Tibial nerve (tissue), 4 donors: ENCODE measurements around the gene RIMS3.

Source experiments
- CTCF ChIP-seq, 5 experiments: fragments of 200-600 bp in 3 of 5; fragments of 450-650 bp in 2 of 5; sonication (generic) in 3 of 5; IDR thresholded peaks; one replicate each; pipeline ENCODE4 v1.5.1; 2016 to 2019; ENCODE audit warnings: antibody characterized with exemption in 5 of 5, mild to moderate bottlenecking in 3 of 5, moderate library complexity in 2 of 5
- EP300 ChIP-seq, 2 donors: sonication (generic); formaldehyde crosslinking; IDR thresholded peaks; one replicate each; pipeline ENCODE4 v1.6.1; 2017; ENCODE audit warnings: antibody characterized with exemption in 2 of 2, mild to moderate bottlenecking in 1 of 2
- POLR2A ChIP-seq, 2 donors: fragments of 450-650 bp; IDR thresholded peaks; one replicate each; pipeline ENCODE4 v1.6.1; 2017; ENCODE audit warnings: antibody characterized with exemption in 2 of 2, mild to moderate bottlenecking in 2 of 2, moderate library complexity in 2 of 2

DNA sequence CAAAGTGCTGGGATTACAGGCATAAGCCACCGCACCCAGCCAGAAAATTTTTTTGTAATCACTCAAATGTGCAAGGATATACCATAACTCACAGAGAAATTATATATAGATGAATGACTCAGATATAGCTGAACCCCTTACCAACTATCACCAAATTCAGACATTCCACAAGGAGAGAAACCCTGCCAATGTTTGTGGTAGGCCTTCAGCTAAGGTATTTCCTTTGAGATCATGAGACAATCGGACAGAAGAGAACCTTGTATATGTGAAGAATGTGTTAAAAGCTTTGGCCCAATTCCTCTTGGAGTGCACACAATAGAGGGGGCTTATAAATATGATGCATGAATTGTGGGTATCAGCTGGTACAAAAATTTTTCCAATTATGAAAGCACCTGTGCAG lies 83.4 kb downstream of the RIMS3 start:
- no peak for TF ChIP-seq CTCF (IDR thresholded peaks at IDR 0.05)
- no peak for TF ChIP-seq POLR2A (IDR thresholded peaks at IDR 0.05)
- no peak for TF ChIP-seq EP300 (IDR thresholded peaks at IDR 0.05)
